ENCODE measurements around the gene GAREM1. TPM values are rescaled to one million over a fixed set of nuclear protein-coding genes. Genes with fewer than 3 reads are reported as not detected.

GAREM1 gene
- total RNA-seq, 1 donor from 2014 or later = 8.6 TPM

GRCh38 chr18:32287249-32287648 lies 183.4 kb downstream of the GAREM1 start:
- H3K4me3 ChIP-seq = no peak overlapping the region
- intact Hi-C loops (cut with micrococcal nuclease) = loop anchor here (10.0 kb wide), 1 partner anchor 58 kb away; no protein-coding TSS in a partner anchor

GRCh38 chr18:32286749-32287148 lies 183.9 kb downstream of the GAREM1 start:
- H3K36me3 ChIP-seq = peaks cover 12% of the 10 kb centered on the region
- H3K4me1 ChIP-seq = peaks cover 15% of the 10 kb centered on the region
- no peak for DNase-seq
- intact Hi-C loops (cut with micrococcal nuclease) = loop anchor here (10.0 kb wide), 1 partner anchor 58 kb away; no protein-coding TSS in a partner anchor
- H3K9me3 ChIP-seq (replicated peaks) = peaks cover 2% of the 10 kb centered on the region
- H3K27ac ChIP-seq (replicated peaks) = peak overlapping the region; percentile 18
- no peak overlapping the region for H3K4me3 ChIP-seq
- no peaks in the 10 kb centered on the region for H3K27me3 ChIP-seq (ENCODE audit: low read depth)
- TF ChIP-seq CTCF (IDR thresholded peaks at IDR 0.05; ENCODE audit: borderline replicate concordance) = no peak

More at GRCh38 chr18:32287249-32287648, 183.4 kb downstream of the GAREM1 start:
- no peak for DNase-seq
- H3K9me3 ChIP-seq (replicated peaks) = peaks cover 3% of the 10 kb centered on the region
- H3K27me3 ChIP-seq (ENCODE audit: low read depth) = no peaks in the 10 kb centered on the region
- no peak for TF ChIP-seq CTCF (IDR thresholded peaks at IDR 0.05; ENCODE audit: borderline replicate concordance)
- no peak overlapping the region for H3K27ac ChIP-seq (replicated peaks)
- H3K36me3 ChIP-seq = peaks cover 12% of the 10 kb centered on the region
- H3K4me1 ChIP-seq = peaks cover 14% of the 10 kb centered on the region

- no peak for TF ChIP-seq CTCF (IDR thresholded peaks at IDR 0.05; ENCODE audit: borderline replicate concordance)
- H3K27ac ChIP-seq (replicated peaks) = no peak overlapping the region
- no peak overlapping the region for H3K4me3 ChIP-seq
- H3K4me1 ChIP-seq = peaks cover 29% of the 10 kb centered on the region
- intact Hi-C loops (cut with micrococcal nuclease) = loop anchor here (10.0 kb wide), 1 partner anchor 61 kb away; no protein-coding TSS in a partner anchor
- no peaks in the 10 kb centered on the region for H3K27me3 ChIP-seq (ENCODE audit: low read depth)
- H3K9me3 ChIP-seq (replicated peaks) = no peaks in the 10 kb centered on the region
- H3K36me3 ChIP-seq = peaks cover 12% of the 10 kb centered on the region
- no peak for DNase-seq
Measured at GRCh38 chr18:32284284-32284683, 186.4 kb downstream of the GAREM1 start.

- no peak for TF ChIP-seq CTCF (IDR thresholded peaks at IDR 0.05; ENCODE audit: borderline replicate concordance)
- DNase-seq = no peak
- no peak overlapping the region for H3K27ac ChIP-seq (replicated peaks)
- H3K36me3 ChIP-seq = no peaks in the 10 kb centered on the region
- peaks cover 39% of the 10 kb centered on the region for H3K4me1 ChIP-seq
- no peaks in the 10 kb centered on the region for H3K9me3 ChIP-seq (replicated peaks)
- intact Hi-C loops (cut with micrococcal nuclease) = loop anchor here (10.0 kb wide), 1 partner anchor 64 kb away; no protein-coding TSS in a partner anchor
- H3K4me3 ChIP-seq = no peak overlapping the region
- H3K27me3 ChIP-seq (ENCODE audit: low read depth) = no peaks in the 10 kb centered on the region
Measured at GRCh38 chr18:32280911-32281310, 189.8 kb downstream of the GAREM1 start.

GRCh38 chr18:32280188-32280783 lies 190.4 kb downstream of the GAREM1 start:
- H3K27me3 ChIP-seq (ENCODE audit: low read depth) = no peaks in the 10 kb centered on the region
- intact Hi-C loops (cut with micrococcal nuclease) = loop anchor here (10.0 kb wide), 1 partner anchor 65 kb away; no protein-coding TSS in a partner anchor
- no peak for DNase-seq
- H3K27ac ChIP-seq (replicated peaks) = no peak overlapping the region
- no peak overlapping the region for H3K4me3 ChIP-seq
- peaks cover 39% of the 10 kb centered on the region for H3K4me1 ChIP-seq
- TF ChIP-seq CTCF (IDR thresholded peaks at IDR 0.05; ENCODE audit: borderline replicate concordance) = no peak
- no peaks in the 10 kb centered on the region for H3K36me3 ChIP-seq
- H3K9me3 ChIP-seq (replicated peaks) = no peaks in the 10 kb centered on the region

Measured in left ventricle myocardium inferior (tissue), 1 donor.